GM12878 (cell line): ENCODE results near the gene PLS1. TPM values are rescaled to one million over a fixed set of nuclear protein-coding genes. Genes with fewer than 3 reads are reported as not detected.
"Not testable (repeated sequence)": the region's sequence is repeated elsewhere in the genome, so short reads cannot be mapped to it uniquely, and the experiment has no call there.

Source experiments
- ATAC-seq: fragments of 200-7000 bp; cut with Tn5 transposase; 3 replicates; pipeline ENCODE4 v1.9.1; 2020; ENCODE audit warnings: mild to moderate bottlenecking, moderate library complexity
- BruUV-seq: library from RNA; stranded (reverse); fragments of 400-500 nt; replicated peaks from 2 replicates; lab custom pipeline; 2021; lab: Mats Ljungman, UMichigan
- CTCF ChIA-PET: fragments of 300-600 bp; sonication (Branson Sonifier 250); formaldehyde crosslinking; extraction: SDS; loops from one replicate; lab custom pipeline; 2021; ENCODE audit warnings: inconsistent platforms; lab: Yijun Ruan, JAX
- POLR2A ChIA-PET: fragments of 350-600 bp; formaldehyde crosslinking; extraction: SDS; loops from one replicate; lab custom pipeline; 2021; ENCODE audit warnings: inconsistent platforms; lab: Charles Lee
- RAD21 ChIA-PET: fragments of 300-600 bp; sonication (Branson Sonifier 250); formaldehyde crosslinking; loops from one replicate; lab custom pipeline; 2023; ENCODE audit warnings: antibody characterized with exemption; ENCODE audit not compliant: unreplicated experiment; lab: Charles Lee
- SMC1A ChIA-PET: fragments of 300-600 bp; sonication (Branson Sonifier 250); formaldehyde crosslinking; loops from one replicate; lab custom pipeline; 2023; ENCODE audit not compliant: unreplicated experiment, uncharacterized antibody; lab: Charles Lee
- DNase-seq: peaks from one replicate; pipeline ENCODE4 v3.0.0-alpha.2; 2011; ENCODE audit warnings: low read depth, low spot score
- FAIRE-seq: peaks from 3 replicates; lab custom pipeline; 2011; peaks lifted over from hg19 to GRCh38; lab: Jason Lieb, UNC
- H2AFZ ChIP-seq: 2 replicates; pipeline ENCODE4 v1.6.0; 2011; ENCODE audit warnings: low read depth, low read length, control low read depth; ENCODE audit not compliant: control insufficient read depth
- H3K27ac ChIP-seq: 2 replicates; pipeline ENCODE4 v1.5.1; 2011; ENCODE audit warnings: control low read depth; ENCODE audit not compliant: control insufficient read depth, insufficient read depth
- H3K27me3 ChIP-seq, 2 experiments: replicated peaks in 1 of 2; 2 replicates each; pipeline versions ENCODE4 v1.6.0 to v1.6.1; 2011; ENCODE audit warnings: low read length in 1 of 2; ENCODE audit not compliant: control insufficient read depth in 2 of 2, insufficient read depth in 2 of 2
- H3K36me3 ChIP-seq, 2 experiments: 2 replicates each; pipeline ENCODE4 v1.5.1; 2011; ENCODE audit warnings: low read length in 1 of 2; ENCODE audit not compliant: control insufficient read depth in 2 of 2, insufficient read depth in 2 of 2
- H3K4me1 ChIP-seq: 2 replicates; pipeline ENCODE4 v1.6.1; 2011; ENCODE audit warnings: mild to moderate bottlenecking, low read length, moderate library complexity, mixed read lengths; ENCODE audit not compliant: control insufficient read depth, insufficient read depth
- H3K4me2 ChIP-seq: 2 replicates; pipeline ENCODE4 v1.6.0; 2011; ENCODE audit warnings: control low read depth; ENCODE audit not compliant: control insufficient read depth, insufficient read depth
- H3K4me3 ChIP-seq: fragments of 200-600 bp; sonication (generic); 2 replicates; pipeline ENCODE4 v1.5.1; 2016
- H3K79me2 ChIP-seq: 2 replicates; pipeline ENCODE4 v1.6.0; 2011; ENCODE audit warnings: low read length; ENCODE audit not compliant: control insufficient read depth, insufficient read depth
- H3K9ac ChIP-seq: 2 replicates; pipeline ENCODE4 v1.8.0; 2011; ENCODE audit warnings: low read length, control low read depth, mixed read lengths; ENCODE audit not compliant: control insufficient read depth, insufficient read depth
- H3K9me3 ChIP-seq: replicated peaks from 3 replicates; pipeline ENCODE4 v1.5.1; 2011; ENCODE audit warnings: mild to moderate bottlenecking, low read length; ENCODE audit not compliant: control insufficient read depth, insufficient read depth
- H4K20me1 ChIP-seq: 2 replicates; pipeline ENCODE4 v1.6.0; 2011; ENCODE audit not compliant: control insufficient read depth, insufficient read depth
- BRCA1 ChIP-seq: IDR thresholded peaks from 2 replicates; pipeline ENCODE4 v1.6.1; 2011; ENCODE audit warnings: low read depth, low read length, improper control_type of control experiment
- CHD4 ChIP-seq: fragments of 200-600 bp; sonication (generic); IDR thresholded peaks from 2 replicates; pipeline ENCODE4 v1.6.1; 2016; ENCODE audit warnings: mild to moderate bottlenecking
- EED ChIP-seq: sonication (generic); IDR thresholded peaks from 2 replicates; pipeline ENCODE4 v1.6.1; 2016; ENCODE audit warnings: antibody characterized with exemption, low read depth
- HCFC1 ChIP-seq: fragments of 150-350 bp; IDR thresholded peaks from 2 replicates; pipeline ENCODE4 v1.6.1; 2014; ENCODE audit warnings: low read length
- MEF2B ChIP-seq: fragments of 450-650 bp; IDR thresholded peaks from 2 replicates; pipeline ENCODE4 v1.6.1; 2018; ENCODE audit warnings: mild to moderate bottlenecking, moderate library complexity; ENCODE audit not compliant: partially characterized antibody, poor library complexity, severe bottlenecking
- MTA3 ChIP-seq: IDR thresholded peaks from 2 replicates; pipeline ENCODE4 v1.6.1; 2012; ENCODE audit warnings: low read length, inconsistent platforms, borderline replicate concordance
- PAX5 ChIP-seq: IDR thresholded peaks from 2 replicates; pipeline ENCODE4 v1.6.1; 2011; ENCODE audit warnings: low read depth, low read length, borderline replicate concordance
- RB1 ChIP-seq: fragments of 450-650 bp; formaldehyde crosslinking; IDR thresholded peaks from 2 replicates; pipeline ENCODE4 v1.6.1; 2017; ENCODE audit warnings: mild to moderate bottlenecking, borderline replicate concordance
- SMARCA5 ChIP-seq: fragments of 450-650 bp; IDR thresholded peaks from 2 replicates; pipeline ENCODE4 v1.6.1; 2017; ENCODE audit warnings: mild to moderate bottlenecking
- YBX1 ChIP-seq: fragments of 450-650 bp; IDR thresholded peaks from 2 replicates; pipeline ENCODE4 v1.6.1; 2016; ENCODE audit warnings: antibody characterized with exemption
- WGBS: methylation state at CpG from one replicate; pipeline ENCODE4 v1.1.6; 2016; ENCODE audit warnings: low lambda C conversion rate; ENCODE audit not compliant: insufficient replicate concordance, insufficient coverage; ENCODE audit errors: missing lambda C conversion rate; 5-methylcytosine and 5-hydroxymethylcytosine counted together
- in situ Hi-C: fragments of 300-500 bp; cut with MboI; formaldehyde crosslinking; loops from 9 replicates; pipeline ENCODE4 v1.14.3; 2018; ENCODE audit warnings: mixed read lengths
- intact Hi-C: fragments of 100-400 bp; cut with micrococcal nuclease; formaldehyde crosslinking; loops from one replicate; pipeline ENCODE4 v1.14.2; 2022; ENCODE audit not compliant: unreplicated experiment
- polyA plus RNA-seq, 11 experiments: library from polyadenylated mRNA; depleted of rRNA in 4 of 11; unstranded in 6 of 11; stranded (reverse) in 5 of 11; fragments of >200 nt; fragmentation: Nextera tagmentation in 4 of 11; fragmentation: Illumina TruSeq in 1 of 11; extraction: Ambion mirVana in 4 of 11; extraction: Trizol in 1 of 11; gene quantifications; 1 replicate in 1 of 11; 2 replicates in 10 of 11; pipeline versions ENCODE4 v1.2.1 to v1.2.3, GENCODE V29; 2011 to 2016; ENCODE audit warnings: inconsistent platforms in 2 of 11, missing spikeins in 2 of 11, low read depth in 1 of 11
- total RNA-seq, 4 experiments: library from RNA; depleted of rRNA in 3 of 4; stranded (reverse); fragments of >200 nt in 3 of 4; fragmentation: Illumina TruSeq in 1 of 4; extraction: Trizol in 1 of 4; gene quantifications; 2 replicates each; pipeline versions ENCODE4 v1.2.1 to v1.2.3, GENCODE V29; 2013 to 2021
- TF ChIP-seq, protein P1 (sequence below): fragments of 450-650 bp; IDR thresholded peaks from 2 replicates; pipeline ENCODE4 v1.6.1; 2017; ENCODE audit warnings: mild to moderate bottlenecking, moderate library complexity
- TF ChIP-seq, protein P2 (sequence below): fragments of 450-650 bp; conservative IDR thresholded peaks from 2 replicates; pipeline ENCODE4 v1.6.1; 2017; ENCODE audit warnings: mild to moderate bottlenecking, moderate library complexity

Gene PLS1
- total and polyA plus RNA-seq, 10 of the 15 experiments (the other 5 are each of a cell fraction or from before 2014, with no cell fraction given): 0.59 to 11.7 (median 1.7) TPM

DNA sequence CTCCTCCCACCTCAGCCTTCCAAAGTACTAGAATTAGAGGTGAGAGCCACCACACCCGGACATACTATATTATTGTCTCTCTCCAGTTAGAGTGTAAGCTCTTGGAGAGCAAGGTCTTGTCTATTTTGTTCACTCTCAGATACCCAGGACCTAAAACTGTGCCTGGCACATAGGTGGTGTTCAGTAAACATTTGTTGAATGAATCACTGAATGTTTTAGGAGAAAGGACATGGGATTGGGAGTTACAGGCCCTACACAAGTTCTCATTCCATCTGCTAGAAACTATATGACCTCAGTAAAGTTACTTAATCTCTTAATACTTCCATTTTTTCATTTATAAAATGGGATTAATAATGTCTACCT lies 16.2 kb upstream of the PLS1 start (continued):
- TF ChIP-seq, protein P1, sequence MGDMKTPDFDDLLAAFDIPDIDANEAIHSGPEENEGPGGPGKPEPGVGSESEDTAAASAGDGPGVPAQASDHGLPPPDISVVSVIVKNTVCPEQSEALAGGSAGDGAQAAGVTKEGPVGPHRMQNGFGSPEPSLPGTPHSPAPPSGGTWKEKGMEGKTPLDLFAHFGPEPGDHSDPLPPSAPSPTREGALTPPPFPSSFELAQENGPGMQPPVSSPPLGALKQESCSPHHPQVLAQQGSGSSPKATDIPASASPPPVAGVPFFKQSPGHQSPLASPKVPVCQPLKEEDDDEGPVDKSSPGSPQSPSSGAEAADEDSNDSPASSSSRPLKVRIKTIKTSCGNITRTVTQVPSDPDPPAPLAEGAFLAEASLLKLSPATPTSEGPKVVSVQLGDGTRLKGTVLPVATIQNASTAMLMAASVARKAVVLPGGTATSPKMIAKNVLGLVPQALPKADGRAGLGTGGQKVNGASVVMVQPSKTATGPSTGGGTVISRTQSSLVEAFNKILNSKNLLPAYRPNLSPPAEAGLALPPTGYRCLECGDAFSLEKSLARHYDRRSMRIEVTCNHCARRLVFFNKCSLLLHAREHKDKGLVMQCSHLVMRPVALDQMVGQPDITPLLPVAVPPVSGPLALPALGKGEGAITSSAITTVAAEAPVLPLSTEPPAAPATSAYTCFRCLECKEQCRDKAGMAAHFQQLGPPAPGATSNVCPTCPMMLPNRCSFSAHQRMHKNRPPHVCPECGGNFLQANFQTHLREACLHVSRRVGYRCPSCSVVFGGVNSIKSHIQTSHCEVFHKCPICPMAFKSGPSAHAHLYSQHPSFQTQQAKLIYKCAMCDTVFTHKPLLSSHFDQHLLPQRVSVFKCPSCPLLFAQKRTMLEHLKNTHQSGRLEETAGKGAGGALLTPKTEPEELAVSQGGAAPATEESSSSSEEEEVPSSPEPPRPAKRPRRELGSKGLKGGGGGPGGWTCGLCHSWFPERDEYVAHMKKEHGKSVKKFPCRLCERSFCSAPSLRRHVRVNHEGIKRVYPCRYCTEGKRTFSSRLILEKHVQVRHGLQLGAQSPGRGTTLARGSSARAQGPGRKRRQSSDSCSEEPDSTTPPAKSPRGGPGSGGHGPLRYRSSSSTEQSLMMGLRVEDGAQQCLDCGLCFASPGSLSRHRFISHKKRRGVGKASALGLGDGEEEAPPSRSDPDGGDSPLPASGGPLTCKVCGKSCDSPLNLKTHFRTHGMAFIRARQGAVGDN: no peak
- TF ChIP-seq MEF2B: no peak
- TF ChIP-seq YBX1: no peak
- TF ChIP-seq CHD4: no peak
- TF ChIP-seq, protein P2, sequence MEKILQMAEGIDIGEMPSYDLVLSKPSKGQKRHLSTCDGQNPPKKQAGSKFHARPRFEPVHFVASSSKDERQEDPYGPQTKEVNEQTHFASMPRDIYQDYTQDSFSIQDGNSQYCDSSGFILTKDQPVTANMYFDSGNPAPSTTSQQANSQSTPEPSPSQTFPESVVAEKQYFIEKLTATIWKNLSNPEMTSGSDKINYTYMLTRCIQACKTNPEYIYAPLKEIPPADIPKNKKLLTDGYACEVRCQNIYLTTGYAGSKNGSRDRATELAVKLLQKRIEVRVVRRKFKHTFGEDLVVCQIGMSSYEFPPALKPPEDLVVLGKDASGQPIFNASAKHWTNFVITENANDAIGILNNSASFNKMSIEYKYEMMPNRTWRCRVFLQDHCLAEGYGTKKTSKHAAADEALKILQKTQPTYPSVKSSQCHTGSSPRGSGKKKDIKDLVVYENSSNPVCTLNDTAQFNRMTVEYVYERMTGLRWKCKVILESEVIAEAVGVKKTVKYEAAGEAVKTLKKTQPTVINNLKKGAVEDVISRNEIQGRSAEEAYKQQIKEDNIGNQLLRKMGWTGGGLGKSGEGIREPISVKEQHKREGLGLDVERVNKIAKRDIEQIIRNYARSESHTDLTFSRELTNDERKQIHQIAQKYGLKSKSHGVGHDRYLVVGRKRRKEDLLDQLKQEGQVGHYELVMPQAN: no peak
- no peak for TF ChIP-seq MTA3
- TF ChIP-seq HCFC1: no peak
- no peak for TF ChIP-seq PAX5
- no peak for TF ChIP-seq EED
- no peak for TF ChIP-seq RB1
- no peak for TF ChIP-seq BRCA1
- no peak for TF ChIP-seq SMARCA5
- TF ChIP-seq, all 136 proteins: peak for 0

DNA sequence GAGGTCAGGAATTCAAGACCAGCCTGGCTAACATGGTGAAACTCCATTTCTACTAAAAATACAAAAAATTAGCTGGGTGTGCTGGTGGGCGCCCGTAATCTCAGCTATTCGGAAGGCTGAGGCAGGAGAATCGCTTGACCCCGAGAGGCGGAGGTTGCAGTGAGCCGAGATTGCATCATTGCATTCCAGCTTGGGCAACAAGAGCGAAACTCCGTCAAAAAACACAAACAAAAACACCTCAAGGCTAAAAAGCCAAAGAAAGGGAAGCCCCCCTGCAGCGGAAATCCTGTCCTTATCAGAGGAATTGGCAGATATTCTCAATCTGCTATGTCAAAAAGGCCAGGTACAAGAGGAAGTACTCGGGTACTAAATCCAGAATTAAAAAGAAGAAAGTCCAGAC lies 15.1 kb upstream of the PLS1 start:
- H3K4me1 ChIP-seq, RAD21 ChIA-PET, DNase-seq, H3K9me3 ChIP-seq, H4K20me1 ChIP-seq, ATAC-seq, H3K36me3 ChIP-seq, H3K4me2 ChIP-seq, H3K9ac ChIP-seq, H3K4me3 ChIP-seq, FAIRE-seq, H3K27me3 ChIP-seq, BruUV-seq, H3K27ac ChIP-seq, H2AFZ ChIP-seq, in situ Hi-C loops: not testable (repeated sequence)
- peaks cover 25% of the 10 kb centered on the region for H3K79me2 ChIP-seq
- intact Hi-C loops: loop anchor here (10.0 kb wide), 1 partner anchor 324 kb away; no protein-coding TSS in a partner anchor
- SMC1A ChIA-PET: interaction anchor here (1.0 kb wide), 1 partner anchor 420 kb away, joined by 4 read pairs; the partner anchor contains the start of gene U2SURP
- POLR2A ChIA-PET: interaction anchor here (0.7 kb wide), 1 partner anchor 69 kb away, joined by 4 read pairs; no protein-coding TSS in a partner anchor
- 98% methylated on average over 11 of the region's 11 CpGs for WGBS
- CTCF ChIA-PET: interaction anchor here (1.7 kb wide), 1 partner anchor 8 kb away, joined by 6 read pairs; no protein-coding TSS in a partner anchor
